ENCODE data around the gene IER5L. TPM values are rescaled to one million over a fixed set of nuclear protein-coding genes. Genes with fewer than 3 reads are reported as not detected.

The IER5L gene
- total RNA-seq, 1 donor from 2014 or later, result 5.2 TPM

DNA sequence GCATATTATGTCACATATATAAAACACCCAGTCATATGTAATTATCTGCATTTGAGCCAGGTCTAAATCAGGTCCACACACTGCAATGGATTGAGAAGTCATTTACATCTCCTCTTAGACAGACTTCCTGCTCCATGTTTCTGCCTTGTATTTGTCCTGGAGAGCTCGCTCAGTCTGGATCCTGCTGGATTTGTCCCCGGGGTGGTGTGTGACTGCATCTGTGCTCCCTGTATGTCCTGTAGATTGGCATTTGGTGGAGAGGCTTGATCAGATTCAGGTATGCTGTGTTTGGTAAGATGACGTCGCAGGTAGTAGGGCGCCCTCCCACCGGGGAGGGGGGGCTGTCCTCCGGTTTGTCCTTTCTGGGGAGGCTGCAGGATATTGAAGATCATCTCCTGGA lies 33.6 kb upstream of the IER5L start:
- Mint-ChIP-seq H3K4me1 (ENCODE audit: unreplicated experiment) (peaks cover 11% of the 10 kb centered on the region), H3K9me3 (ENCODE audit: unreplicated experiment) (no peaks in the 10 kb centered on the region), H3K36me3 (ENCODE audit: low read depth, unreplicated experiment) (no peaks in the 10 kb centered on the region), H3K27ac (ENCODE audit: unreplicated experiment) (no peak overlapping the region), H3K4me3 (ENCODE audit: unreplicated experiment) (no peak overlapping the region), H3K27me3 (ENCODE audit: unreplicated experiment) (peaks cover 3% of the 10 kb centered on the region)
- no peak for DNase-seq (ENCODE audit: low spot score)
- TF ChIP-seq, protein P1, sequence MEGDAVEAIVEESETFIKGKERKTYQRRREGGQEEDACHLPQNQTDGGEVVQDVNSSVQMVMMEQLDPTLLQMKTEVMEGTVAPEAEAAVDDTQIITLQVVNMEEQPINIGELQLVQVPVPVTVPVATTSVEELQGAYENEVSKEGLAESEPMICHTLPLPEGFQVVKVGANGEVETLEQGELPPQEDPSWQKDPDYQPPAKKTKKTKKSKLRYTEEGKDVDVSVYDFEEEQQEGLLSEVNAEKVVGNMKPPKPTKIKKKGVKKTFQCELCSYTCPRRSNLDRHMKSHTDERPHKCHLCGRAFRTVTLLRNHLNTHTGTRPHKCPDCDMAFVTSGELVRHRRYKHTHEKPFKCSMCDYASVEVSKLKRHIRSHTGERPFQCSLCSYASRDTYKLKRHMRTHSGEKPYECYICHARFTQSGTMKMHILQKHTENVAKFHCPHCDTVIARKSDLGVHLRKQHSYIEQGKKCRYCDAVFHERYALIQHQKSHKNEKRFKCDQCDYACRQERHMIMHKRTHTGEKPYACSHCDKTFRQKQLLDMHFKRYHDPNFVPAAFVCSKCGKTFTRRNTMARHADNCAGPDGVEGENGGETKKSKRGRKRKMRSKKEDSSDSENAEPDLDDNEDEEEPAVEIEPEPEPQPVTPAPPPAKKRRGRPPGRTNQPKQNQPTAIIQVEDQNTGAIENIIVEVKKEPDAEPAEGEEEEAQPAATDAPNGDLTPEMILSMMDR (IDR thresholded peaks at IDR 0.05; ENCODE audit: unreplicated experiment), result no peak

GRCh38 chr9:129210125-129210524 lies 32.1 kb upstream of the IER5L start:
- Mint-ChIP-seq H3K27me3 (ENCODE audit: unreplicated experiment) (peaks cover 3% of the 10 kb centered on the region), H3K4me1 (ENCODE audit: unreplicated experiment) (peaks cover 11% of the 10 kb centered on the region), H3K36me3 (ENCODE audit: low read depth, unreplicated experiment) (no peaks in the 10 kb centered on the region), H3K27ac (ENCODE audit: unreplicated experiment) (no peak overlapping the region), H3K9me3 (ENCODE audit: unreplicated experiment) (no peaks in the 10 kb centered on the region), H3K4me3 (ENCODE audit: unreplicated experiment) (no peak overlapping the region)
- TF ChIP-seq, protein P1 (IDR thresholded peaks at IDR 0.05; ENCODE audit: unreplicated experiment), result no peak
- DNase-seq (ENCODE audit: low spot score), result no peak

DNA sequence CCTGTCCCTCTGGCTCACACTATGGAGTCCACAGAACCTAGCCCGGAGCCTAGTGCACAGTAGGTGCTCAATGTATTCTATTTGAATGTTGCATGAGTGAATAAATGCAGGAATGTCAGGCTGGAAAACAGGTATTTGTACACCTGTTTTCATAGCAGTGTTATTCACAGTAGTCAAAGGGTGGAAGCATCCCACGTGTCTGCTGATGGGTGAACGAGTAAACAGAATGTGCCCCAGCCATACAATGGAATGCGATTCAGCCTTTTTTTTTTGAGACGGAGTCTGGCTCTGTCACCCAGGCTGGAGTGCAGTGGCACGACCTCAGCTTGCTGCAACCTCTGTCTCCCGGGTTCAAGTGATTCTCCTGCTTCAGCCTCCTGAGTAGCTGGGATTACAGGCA lies 31.5 kb upstream of the IER5L start:
- Mint-ChIP-seq H3K4me1 (ENCODE audit: unreplicated experiment) (peaks cover 11% of the 10 kb centered on the region), H3K36me3 (ENCODE audit: low read depth, unreplicated experiment) (no peaks in the 10 kb centered on the region), H3K27me3 (ENCODE audit: unreplicated experiment) (peaks cover 4% of the 10 kb centered on the region), H3K4me3 (ENCODE audit: unreplicated experiment) (no peak overlapping the region), H3K27ac (ENCODE audit: unreplicated experiment) (no peak overlapping the region), H3K9me3 (ENCODE audit: unreplicated experiment) (no peaks in the 10 kb centered on the region)
- TF ChIP-seq, protein P1 (IDR thresholded peaks at IDR 0.05; ENCODE audit: unreplicated experiment), result no peak
- DNase-seq (ENCODE audit: low spot score), result no peak

- no peak for DNase-seq (ENCODE audit: low spot score)
- Mint-ChIP-seq H3K4me1 (ENCODE audit: unreplicated experiment) (peaks cover 11% of the 10 kb centered on the region), H3K4me3 (ENCODE audit: unreplicated experiment) (no peak overlapping the region), H3K27me3 (ENCODE audit: unreplicated experiment) (peaks cover 4% of the 10 kb centered on the region), H3K27ac (ENCODE audit: unreplicated experiment) (no peak overlapping the region), H3K36me3 (ENCODE audit: low read depth, unreplicated experiment) (no peaks in the 10 kb centered on the region), H3K9me3 (ENCODE audit: unreplicated experiment) (no peaks in the 10 kb centered on the region)
- TF ChIP-seq, protein P1 (IDR thresholded peaks at IDR 0.05; ENCODE audit: unreplicated experiment), result no peak
Observed at GRCh38 chr9:129209109-129209508, 31.0 kb upstream of the IER5L start.

- Mint-ChIP-seq H3K27me3 (ENCODE audit: unreplicated experiment) (peaks cover 4% of the 10 kb centered on the region), H3K4me3 (ENCODE audit: unreplicated experiment) (no peak overlapping the region), H3K27ac (ENCODE audit: unreplicated experiment) (no peak overlapping the region), H3K4me1 (ENCODE audit: unreplicated experiment) (peaks cover 11% of the 10 kb centered on the region), H3K36me3 (ENCODE audit: low read depth, unreplicated experiment) (no peaks in the 10 kb centered on the region), H3K9me3 (ENCODE audit: unreplicated experiment) (no peaks in the 10 kb centered on the region)
- TF ChIP-seq, protein P1 (IDR thresholded peaks at IDR 0.05; ENCODE audit: unreplicated experiment), result no peak
- no peak for DNase-seq (ENCODE audit: low spot score)
Observed at GRCh38 chr9:129208207-129209032, 30.4 kb upstream of the IER5L start.
